SK-N-SH (cell line): ENCODE measurements around the gene CLGN. TPM values are rescaled to one million over a fixed set of nuclear protein-coding genes. Genes with fewer than 3 reads are reported as not detected.
A peak's percentile ranks its signal among the peaks of the same experiment; 100 is the strongest.

Experiments used
- CTCF ChIA-PET: fragments of 300-600, 350-600 bp; formaldehyde crosslinking; extraction: SDS; loops from one replicate; lab custom pipeline; 2021; lab: Yijun Ruan, JAX
- POLR2A ChIA-PET: fragments of 350-600 bp; sonication (Branson Sonifier 250); formaldehyde crosslinking; extraction: SDS; loops from one replicate; lab custom pipeline; 2020; ENCODE audit warnings: antibody characterized with exemption, inconsistent platforms; lab: Yijun Ruan, JAX
- DNase-seq: peaks from one replicate; pipeline ENCODE4 v3.0.0; 2012
- H2AFZ ChIP-seq: fragments of 200-600 bp; sonication (generic); 2 replicates; pipeline ENCODE4 v1.8.1; 2016; ENCODE audit warnings: antibody characterized with exemption, mild to moderate bottlenecking, low read depth
- H3F3A ChIP-seq: fragments of 200-600 bp; sonication (generic); replicated peaks from 2 replicates; pipeline ENCODE3; 2016; ENCODE audit warnings: antibody characterized with exemption, mild to moderate bottlenecking; ENCODE audit not compliant: insufficient read depth
- H3K27ac ChIP-seq, 2 experiments: fragments of 200-500 bp in 1 of 2; fragments of 200-600 bp in 1 of 2; sonication (Bioruptor generic) in 1 of 2; sonication (generic), shearing (Covaris generic) in 1 of 2; 2 replicates each; pipeline versions ENCODE4 v1.5.1 to v1.6.1; 2014 to 2016; ENCODE audit warnings: low read depth in 2 of 2, inconsistent platforms in 1 of 2, low read length in 1 of 2, mild to moderate bottlenecking in 1 of 2, mixed read lengths in 1 of 2
- H3K27me3 ChIP-seq: fragments of 200-600 bp; sonication (generic), shearing (Covaris generic); 2 replicates; pipeline ENCODE4 v1.6.1; 2016; ENCODE audit warnings: mixed run types; ENCODE audit not compliant: insufficient read depth
- H3K36me3 ChIP-seq, 2 experiments: fragments of 200-500 bp in 1 of 2; fragments of 200-600 bp in 1 of 2; sonication (Bioruptor generic) in 1 of 2; sonication (generic) in 1 of 2; replicated peaks in 1 of 2; 2 replicates each; pipeline versions ENCODE3 to v1.5.1; 2014 to 2016; ENCODE audit warnings: low read length in 1 of 2, mild to moderate bottlenecking in 1 of 2; ENCODE audit not compliant: insufficient read depth in 2 of 2, control insufficient read depth in 1 of 2
- H3K4me1 ChIP-seq, 2 experiments: fragments of 200-500 bp in 1 of 2; fragments of 200-600 bp in 1 of 2; sonication (Bioruptor generic) in 1 of 2; sonication (generic), shearing (Covaris generic) in 1 of 2; 2 replicates each; pipeline versions ENCODE4 v1.5.1 to v1.6.1; 2014 to 2016; ENCODE audit warnings: low read depth in 1 of 2, low read length in 1 of 2, mixed run types in 1 of 2; ENCODE audit not compliant: insufficient read depth in 2 of 2, control insufficient read depth in 1 of 2
- H3K4me2 ChIP-seq: fragments of 200-600 bp; sonication (generic), shearing (Covaris generic); 2 replicates; pipeline ENCODE4 v1.6.1; 2017; ENCODE audit warnings: mixed run types
- H3K4me3 ChIP-seq, 2 experiments: fragments of 200-500 bp in 1 of 2; fragments of 200-600 bp in 1 of 2; sonication (Bioruptor generic) in 1 of 2; sonication (generic), shearing (Covaris generic) in 1 of 2; 2 replicates each; pipeline versions ENCODE4 v1.5.1 to v1.8.1; 2014 to 2016; ENCODE audit warnings: low read depth in 2 of 2, inconsistent platforms in 1 of 2, low read length in 1 of 2, mild to moderate bottlenecking in 1 of 2, mixed read lengths in 1 of 2, moderate library complexity in 1 of 2
- H3K79me2 ChIP-seq: fragments of 200-600 bp; sonication (generic); 2 replicates; pipeline ENCODE4 v1.8.1; 2017; ENCODE audit warnings: mild to moderate bottlenecking; ENCODE audit not compliant: insufficient read depth
- H3K9ac ChIP-seq: fragments of 200-600 bp; sonication (generic); 2 replicates; pipeline ENCODE4 v1.6.1; 2017; ENCODE audit warnings: mixed run types
- H3K9me2 ChIP-seq: fragments of 200-600 bp; sonication (generic); 2 replicates; pipeline ENCODE4 v1.6.1; 2017; ENCODE audit warnings: mixed run types
- H3K9me3 ChIP-seq: fragments of 200-600 bp; sonication (generic); 2 replicates; pipeline ENCODE4 v1.6.1; 2017; ENCODE audit warnings: mixed run types, mild to moderate bottlenecking, moderate library complexity
- H4K20me1 ChIP-seq: fragments of 200-600 bp; sonication (generic); 2 replicates; pipeline ENCODE4 v1.6.1; 2017; ENCODE audit warnings: mild to moderate bottlenecking, mixed run types; ENCODE audit not compliant: insufficient read depth
- FOSL2 ChIP-seq: IDR thresholded peaks from 2 replicates; pipeline ENCODE4 v1.4.0; 2012; ENCODE audit warnings: low read depth, mild to moderate bottlenecking, moderate library complexity, borderline replicate concordance
- GABPA ChIP-seq: IDR thresholded peaks from 2 replicates; pipeline ENCODE4 v1.4.0; 2012; ENCODE audit warnings: low read depth, mild to moderate bottlenecking
- JUND ChIP-seq: IDR thresholded peaks from 2 replicates; pipeline ENCODE4 v1.4.0; 2012
- NFIC ChIP-seq: IDR thresholded peaks from 2 replicates; pipeline ENCODE4 v1.4.0; 2012; ENCODE audit warnings: borderline replicate concordance
- RCOR1 ChIP-seq: fragments of 150-350 bp; IDR thresholded peaks from 2 replicates; pipeline ENCODE4 v1.6.1; 2017; ENCODE audit warnings: antibody characterized with exemption, low read length
- SIN3A ChIP-seq: IDR thresholded peaks from 2 replicates; pipeline ENCODE4 v1.6.1; 2012; ENCODE audit warnings: low read depth, mild to moderate bottlenecking, low read length, moderate library complexity, borderline replicate concordance
- SMC3 ChIP-seq: IDR thresholded peaks from 2 replicates; pipeline ENCODE4 v1.6.1; 2012; ENCODE audit warnings: low read depth, low read length, improper control_type of control experiment
- TAF1 ChIP-seq: IDR thresholded peaks from 2 replicates; pipeline ENCODE4 v1.6.1; 2012; ENCODE audit warnings: low read depth, mild to moderate bottlenecking, low read length, moderate library complexity, borderline replicate concordance
- YY1 ChIP-seq: IDR thresholded peaks from 2 replicates; pipeline ENCODE4 v1.4.0; 2012; ENCODE audit warnings: low read depth, mild to moderate bottlenecking
- WGBS: methylation state at CpG from one replicate; pipeline ENCODE4 v1.1.6; 2017; ENCODE audit warnings: low lambda C conversion rate; 5-methylcytosine and 5-hydroxymethylcytosine counted together
- polyA plus RNA-seq, 3 experiments: library from polyadenylated mRNA; depleted of rRNA; stranded (reverse); fragments of >200 nt; gene quantifications; 2 replicates each; pipeline ENCODE4 v1.2.3, GENCODE V29; 2012
- TF ChIP-seq, protein P1 (sequence below): IDR thresholded peaks from 2 replicates; pipeline ENCODE4 v1.6.1; 2012; ENCODE audit warnings: mild to moderate bottlenecking, low read depth, low read length, moderate library complexity
- TF ChIP-seq, protein P2 (sequence below): IDR thresholded peaks from 2 replicates; pipeline ENCODE4 v1.4.0; 2012; ENCODE audit warnings: low read depth, borderline replicate concordance

The CLGN gene
- polyA plus RNA-seq, 1 of the 3 experiments (the other 2 are of a cell fraction) = 0.72 TPM

DNA sequence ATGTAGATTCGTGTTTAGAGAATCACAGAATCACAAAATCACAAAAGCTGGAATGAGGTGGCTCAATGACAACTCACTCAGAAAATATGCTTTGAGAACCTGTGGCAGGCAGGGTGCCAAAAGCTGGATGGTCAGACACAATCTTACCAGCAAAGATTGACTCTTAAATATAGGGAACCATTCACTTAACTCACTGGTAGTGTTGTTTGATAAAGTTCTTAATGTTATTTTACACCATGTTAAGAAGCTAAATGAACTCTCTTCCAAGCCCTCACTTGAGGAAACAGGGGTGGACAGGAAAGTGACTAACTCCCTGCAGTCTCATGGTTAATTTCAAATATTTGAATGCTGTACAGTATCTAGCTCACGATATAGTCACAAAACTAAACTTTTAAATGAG lies 59.7 kb downstream of the CLGN start:
- H2AFZ ChIP-seq = peak overlapping the region; percentile 83; the same call in 1 of the 2 replicates
- peaks cover 17% of the 10 kb centered on the region for H3F3A ChIP-seq
- peak; percentile 23; the same call in 1 of the 2 replicates for TF ChIP-seq JUND
- TF ChIP-seq YY1 = no peak
- TF ChIP-seq SMC3 = no peak
- TF ChIP-seq, protein P1, sequence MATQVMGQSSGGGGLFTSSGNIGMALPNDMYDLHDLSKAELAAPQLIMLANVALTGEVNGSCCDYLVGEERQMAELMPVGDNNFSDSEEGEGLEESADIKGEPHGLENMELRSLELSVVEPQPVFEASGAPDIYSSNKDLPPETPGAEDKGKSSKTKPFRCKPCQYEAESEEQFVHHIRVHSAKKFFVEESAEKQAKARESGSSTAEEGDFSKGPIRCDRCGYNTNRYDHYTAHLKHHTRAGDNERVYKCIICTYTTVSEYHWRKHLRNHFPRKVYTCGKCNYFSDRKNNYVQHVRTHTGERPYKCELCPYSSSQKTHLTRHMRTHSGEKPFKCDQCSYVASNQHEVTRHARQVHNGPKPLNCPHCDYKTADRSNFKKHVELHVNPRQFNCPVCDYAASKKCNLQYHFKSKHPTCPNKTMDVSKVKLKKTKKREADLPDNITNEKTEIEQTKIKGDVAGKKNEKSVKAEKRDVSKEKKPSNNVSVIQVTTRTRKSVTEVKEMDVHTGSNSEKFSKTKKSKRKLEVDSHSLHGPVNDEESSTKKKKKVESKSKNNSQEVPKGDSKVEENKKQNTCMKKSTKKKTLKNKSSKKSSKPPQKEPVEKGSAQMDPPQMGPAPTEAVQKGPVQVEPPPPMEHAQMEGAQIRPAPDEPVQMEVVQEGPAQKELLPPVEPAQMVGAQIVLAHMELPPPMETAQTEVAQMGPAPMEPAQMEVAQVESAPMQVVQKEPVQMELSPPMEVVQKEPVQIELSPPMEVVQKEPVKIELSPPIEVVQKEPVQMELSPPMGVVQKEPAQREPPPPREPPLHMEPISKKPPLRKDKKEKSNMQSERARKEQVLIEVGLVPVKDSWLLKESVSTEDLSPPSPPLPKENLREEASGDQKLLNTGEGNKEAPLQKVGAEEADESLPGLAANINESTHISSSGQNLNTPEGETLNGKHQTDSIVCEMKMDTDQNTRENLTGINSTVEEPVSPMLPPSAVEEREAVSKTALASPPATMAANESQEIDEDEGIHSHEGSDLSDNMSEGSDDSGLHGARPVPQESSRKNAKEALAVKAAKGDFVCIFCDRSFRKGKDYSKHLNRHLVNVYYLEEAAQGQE = no peak
- TF ChIP-seq SIN3A = no peak
- TF ChIP-seq FOSL2 = peak; percentile 42; the same call in 1 of the 2 replicates
- peak; percentile 50; the same call in 1 of the 2 replicates for TF ChIP-seq NFIC
- TF ChIP-seq GABPA = no peak
- TF ChIP-seq, all 33 proteins: peak for 3
- Histone ChIP-seq H3K36me3 (no peaks in the 10 kb centered on the region), H3K9me3 (no peaks in the 10 kb centered on the region), H3K9ac (no peak overlapping the region; the same call in 1 of the 2 replicates), H3K4me2 (peak overlapping the region; percentile 65), H3K27me3 (no peaks in the 10 kb centered on the region), H4K20me1 (no peaks in the 10 kb centered on the region), H3K9me2 (no peaks in the 10 kb centered on the region), H3K79me2 (no peaks in the 10 kb centered on the region), H3K4me3 (peak overlapping the region in 1 of 2 experiments; percentile 2; a peak in 1 of 4 replicates), H3K27ac (peak overlapping the region in 1 of 2 experiments; percentile 60; a peak in 2 of 4 replicates), H3K4me1 (peaks cover 0 to 6% of the 10 kb centered on the region in 2 experiments; a peak in 2 of 4 replicates)
- WGBS = 23% methylated on average over 2 of the region's 2 CpGs
- POLR2A ChIA-PET = no interaction called here
- CTCF ChIA-PET = interaction anchor here (1.4 kb wide), 1 partner anchor 60 kb away, joined by 6 read pairs; the partner anchor contains the start of gene CLGN
- no peak for DNase-seq

DNA sequence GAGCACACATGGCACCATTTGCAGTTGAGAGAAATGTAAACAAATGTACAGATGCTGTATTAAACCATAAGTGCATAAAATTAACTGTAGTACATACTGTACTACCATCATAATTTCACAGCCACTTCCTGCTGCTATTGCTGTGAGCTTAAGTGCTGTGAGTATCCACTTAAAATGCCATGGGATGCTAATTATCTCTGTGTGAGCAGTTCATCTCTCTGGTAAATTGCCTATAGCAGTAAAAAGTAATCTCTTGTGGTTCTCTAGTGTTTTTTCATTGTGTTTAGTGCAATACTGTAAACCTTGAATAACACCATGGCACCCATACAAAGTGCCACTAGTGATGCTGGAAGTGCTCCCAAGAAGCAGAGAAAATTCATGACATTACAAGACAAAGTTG lies 63.9 kb downstream of the CLGN start:
- Histone ChIP-seq H2AFZ (no peak overlapping the region), H4K20me1 (no peaks in the 10 kb centered on the region), H3F3A (peaks cover 11% of the 10 kb centered on the region), H3K4me2 (no peak overlapping the region), H3K9ac (no peak overlapping the region), H3K36me3 (no peaks in the 10 kb centered on the region), H3K79me2 (no peaks in the 10 kb centered on the region), H3K4me3 (no peak overlapping the region), H3K27ac (no peak overlapping the region), H3K27me3 (no peaks in the 10 kb centered on the region), H3K9me3 (no peaks in the 10 kb centered on the region), H3K4me1 (no peaks in the 10 kb centered on the region; a peak in 1 of 4 replicates), H3K9me2 (no peaks in the 10 kb centered on the region)
- DNase-seq = peak; percentile 8
- ChIA-PET POLR2A (no interaction called here), CTCF (interaction anchor here (0.7 to 11.0 kb wide), 7 partner anchors 12 to 483 kb away, joined by 3 to 171 read pairs (median 4); partner anchors contain the start of genes ELMOD2 and SCOC)
- TF ChIP-seq, protein P1 = no peak
- TF ChIP-seq, protein P2, sequence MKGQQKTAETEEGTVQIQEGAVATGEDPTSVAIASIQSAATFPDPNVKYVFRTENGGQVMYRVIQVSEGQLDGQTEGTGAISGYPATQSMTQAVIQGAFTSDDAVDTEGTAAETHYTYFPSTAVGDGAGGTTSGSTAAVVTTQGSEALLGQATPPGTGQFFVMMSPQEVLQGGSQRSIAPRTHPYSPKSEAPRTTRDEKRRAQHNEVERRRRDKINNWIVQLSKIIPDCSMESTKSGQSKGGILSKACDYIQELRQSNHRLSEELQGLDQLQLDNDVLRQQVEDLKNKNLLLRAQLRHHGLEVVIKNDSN = no peak
- TF ChIP-seq RCOR1 (peak; percentile 20; the same call in 1 of the 2 replicates), TAF1 (no peak)
